Measurements from ENCODE around the gene TOX3. TPM values are rescaled to one million over a fixed set of nuclear protein-coding genes. Genes with fewer than 3 reads are reported as not detected.

TOX3 gene
- total RNA-seq, 2 donors from 2014 or later: 50.5 to 53.0 TPM

DNA sequence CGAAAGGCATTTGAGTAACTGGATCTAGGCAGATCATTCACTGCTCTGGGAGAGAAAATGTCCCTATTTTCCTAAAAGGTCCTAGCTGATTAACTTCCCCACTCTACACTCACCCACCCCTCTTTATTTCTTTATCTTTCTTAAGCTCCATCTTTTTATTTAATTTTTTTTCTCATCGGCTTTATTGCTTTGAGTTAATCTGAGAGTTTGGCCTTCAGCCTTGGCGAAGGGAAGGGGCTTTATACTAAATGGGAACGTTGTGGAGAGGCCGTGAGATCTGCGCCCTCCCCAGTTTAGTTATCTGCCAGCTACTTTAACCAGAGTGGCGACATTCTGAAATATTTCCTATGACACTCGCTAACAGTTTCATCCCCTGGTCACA, 882 bp upstream of the TOX3 start:
- Histone ChIP-seq H3K36me3 (no peaks in the 10 kb centered on the region), H3K9me3 (no peaks in the 10 kb centered on the region), H3K27ac (peak overlapping the region; percentile 41), H3K9ac (ENCODE audit: low read depth in 2 of 2, low read length in 2 of 2) (peak overlapping the region; percentile 57 to 84), H3K27me3 (no peaks in the 10 kb centered on the region), H3K4me3 (peak overlapping the region; percentile 19), H3K4me1 (no peaks in the 10 kb centered on the region)
- intact Hi-C loops (cut with DNase I): no loop called here
- DNase-seq: no peak
- TF ChIP-seq, protein P1, sequence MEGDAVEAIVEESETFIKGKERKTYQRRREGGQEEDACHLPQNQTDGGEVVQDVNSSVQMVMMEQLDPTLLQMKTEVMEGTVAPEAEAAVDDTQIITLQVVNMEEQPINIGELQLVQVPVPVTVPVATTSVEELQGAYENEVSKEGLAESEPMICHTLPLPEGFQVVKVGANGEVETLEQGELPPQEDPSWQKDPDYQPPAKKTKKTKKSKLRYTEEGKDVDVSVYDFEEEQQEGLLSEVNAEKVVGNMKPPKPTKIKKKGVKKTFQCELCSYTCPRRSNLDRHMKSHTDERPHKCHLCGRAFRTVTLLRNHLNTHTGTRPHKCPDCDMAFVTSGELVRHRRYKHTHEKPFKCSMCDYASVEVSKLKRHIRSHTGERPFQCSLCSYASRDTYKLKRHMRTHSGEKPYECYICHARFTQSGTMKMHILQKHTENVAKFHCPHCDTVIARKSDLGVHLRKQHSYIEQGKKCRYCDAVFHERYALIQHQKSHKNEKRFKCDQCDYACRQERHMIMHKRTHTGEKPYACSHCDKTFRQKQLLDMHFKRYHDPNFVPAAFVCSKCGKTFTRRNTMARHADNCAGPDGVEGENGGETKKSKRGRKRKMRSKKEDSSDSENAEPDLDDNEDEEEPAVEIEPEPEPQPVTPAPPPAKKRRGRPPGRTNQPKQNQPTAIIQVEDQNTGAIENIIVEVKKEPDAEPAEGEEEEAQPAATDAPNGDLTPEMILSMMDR (IDR thresholded peaks at IDR 0.05): no peak

GRCh38 chr16:52546291-52547003, 496 bp downstream of the TOX3 start:
- Histone ChIP-seq H3K9ac (ENCODE audit: low read depth in 2 of 2, low read length in 2 of 2) (peak overlapping the region; percentile 84 to 91), H3K9me3 (no peaks in the 10 kb centered on the region), H3K36me3 (no peaks in the 10 kb centered on the region), H3K27ac (peak overlapping the region; percentile 69), H3K4me1 (no peaks in the 10 kb centered on the region), H3K27me3 (no peaks in the 10 kb centered on the region), H3K4me3 (peak overlapping the region; percentile 64)
- intact Hi-C loops (cut with DNase I): no loop called here
- TF ChIP-seq, protein P1 (IDR thresholded peaks at IDR 0.05): no peak
- peak; percentile 28 for DNase-seq

DNA sequence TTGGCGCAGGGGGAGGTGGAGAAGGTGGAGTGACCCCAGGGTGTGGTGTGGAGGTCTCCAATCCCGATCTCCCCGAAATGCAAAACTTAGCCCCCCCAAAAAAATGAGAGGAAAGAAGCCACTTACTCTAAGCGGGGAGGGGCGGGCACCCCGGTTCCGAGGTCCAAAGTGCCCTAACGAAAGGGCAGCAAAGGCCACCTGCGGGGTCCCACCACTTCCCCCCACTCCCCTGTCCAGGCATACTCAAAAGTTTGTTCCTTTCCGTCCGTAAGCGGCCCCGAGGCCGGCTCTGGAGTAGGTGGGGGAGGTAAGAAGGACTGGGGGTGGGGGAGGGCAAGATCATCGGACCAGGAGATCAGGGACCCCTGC, 1.1 kb downstream of the TOX3 start:
- no peaks in the 10 kb centered on the region for H3K36me3 ChIP-seq
- no peak for DNase-seq
- intact Hi-C loops (cut with DNase I): no loop called here
- H3K9me3 ChIP-seq: no peaks in the 10 kb centered on the region
- H3K9ac ChIP-seq (ENCODE audit: low read depth in 2 of 2, low read length in 2 of 2): peak overlapping the region; percentile 84 to 91
- TF ChIP-seq, protein P1 (IDR thresholded peaks at IDR 0.05): no peak
- no peaks in the 10 kb centered on the region for H3K4me1 ChIP-seq
- H3K27ac ChIP-seq: peak overlapping the region; percentile 69
- peak overlapping the region; percentile 64 for H3K4me3 ChIP-seq
- H3K27me3 ChIP-seq: no peaks in the 10 kb centered on the region

GRCh38 chr16:52545222-52545897, 1.6 kb downstream of the TOX3 start:
- no peaks in the 10 kb centered on the region for H3K9me3 ChIP-seq
- peak overlapping the region; percentile 69 for H3K27ac ChIP-seq
- intact Hi-C loops (cut with DNase I): no loop called here
- no peak for DNase-seq
- peak overlapping the region; percentile 64 for H3K4me3 ChIP-seq
- H3K4me1 ChIP-seq: no peaks in the 10 kb centered on the region
- no peaks in the 10 kb centered on the region for H3K36me3 ChIP-seq
- peak overlapping the region; percentile 84 to 91 for H3K9ac ChIP-seq (ENCODE audit: low read depth in 2 of 2, low read length in 2 of 2)
- TF ChIP-seq, protein P1 (IDR thresholded peaks at IDR 0.05): no peak
- H3K27me3 ChIP-seq: no peaks in the 10 kb centered on the region

DNA sequence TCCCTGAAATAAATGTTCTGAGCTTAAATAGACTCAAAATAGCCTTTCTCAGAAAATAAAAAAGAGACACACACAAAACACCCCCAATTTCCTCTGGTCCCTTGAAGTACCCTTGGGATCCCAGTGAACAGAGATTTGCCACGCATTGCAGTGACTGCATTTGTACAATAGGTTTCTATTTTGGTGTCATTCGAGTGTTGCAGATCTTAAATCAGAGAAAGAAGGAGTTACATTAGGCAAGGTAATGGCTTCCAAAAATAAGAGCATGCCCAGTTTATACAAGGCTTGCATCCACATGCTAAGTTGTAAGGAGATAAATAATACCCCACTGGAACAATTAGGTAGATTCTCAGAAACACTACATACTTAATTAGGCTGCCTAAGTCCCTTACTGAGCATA, 2.2 kb downstream of the TOX3 start:
- H3K36me3 ChIP-seq: no peaks in the 10 kb centered on the region
- no peaks in the 10 kb centered on the region for H3K27me3 ChIP-seq
- TF ChIP-seq, protein P1 (IDR thresholded peaks at IDR 0.05): no peak
- peak overlapping the region; percentile 69 for H3K27ac ChIP-seq
- H3K9ac ChIP-seq (ENCODE audit: low read depth in 2 of 2, low read length in 2 of 2): peak overlapping the region in 1 of 2 donors; percentile 91
- H3K9me3 ChIP-seq: no peaks in the 10 kb centered on the region
- no peak for DNase-seq
- H3K4me1 ChIP-seq: no peaks in the 10 kb centered on the region
- intact Hi-C loops (cut with DNase I): no loop called here
- H3K4me3 ChIP-seq: peak overlapping the region; percentile 64

Measured in colonic mucosa (tissue), 4 donors.